Measurements from ENCODE around the gene SATB2. TPM values are rescaled to one million over a fixed set of nuclear protein-coding genes. Genes with fewer than 3 reads are reported as not detected.

The SATB2 gene
- polyA plus RNA-seq, 1 donor from 2014 or later: 0.21 TPM

DNA sequence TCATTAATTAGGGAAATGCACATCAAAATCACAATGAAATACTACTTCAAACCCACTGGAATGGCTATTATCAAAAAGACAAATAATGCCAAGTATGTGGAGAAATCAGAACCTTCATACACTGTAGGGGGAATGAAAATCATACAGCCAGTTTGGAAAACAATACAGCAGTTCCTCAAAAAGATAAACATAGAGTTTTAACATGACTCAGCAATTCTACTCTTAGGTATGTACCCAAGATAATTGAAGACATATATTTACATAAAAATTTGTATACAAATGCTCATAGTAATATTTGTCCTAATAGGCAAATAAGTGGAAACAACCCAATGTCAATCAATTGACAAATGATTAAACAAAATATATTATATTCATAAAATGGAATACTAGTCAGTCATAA lies 45.4 kb upstream of the SATB2 start:
- Histone ChIP-seq H3F3A (ENCODE audit: insufficient read depth, low read length, poor library complexity, severe bottlenecking) (no peaks in the 10 kb centered on the region), H3K27me3 (ENCODE audit: insufficient read depth, low read depth, low read length) (no peaks in the 10 kb centered on the region), H3K79me2 (replicated peaks; ENCODE audit: insufficient read depth, low read length) (no peaks in the 10 kb centered on the region), H3K4me2 (ENCODE audit: low read length) (no peak overlapping the region), H3K4me3 (ENCODE audit: low read length) (no peak overlapping the region), H3K9ac (ENCODE audit: low read length) (no peak overlapping the region), H4K20me1 (ENCODE audit: insufficient read depth) (no peaks in the 10 kb centered on the region), H3K9me3 (ENCODE audit: low read length) (no peaks in the 10 kb centered on the region), H3K27ac (ENCODE audit: low read length) (no peak overlapping the region), H3K36me3 (ENCODE audit: insufficient read depth, low read length) (no peaks in the 10 kb centered on the region), H3K9me2 (ENCODE audit: insufficient read depth, low read length) (no peaks in the 10 kb centered on the region), H2AFZ (ENCODE audit: low read depth, low read length) (no peak overlapping the region)
- TF ChIP-seq POLR2AphosphoS5 (IDR thresholded peaks at IDR 0.05) (no peak), EZH2 (IDR thresholded peaks at IDR 0.05; ENCODE audit: borderline replicate concordance, insufficient read depth, low read length, poor library complexity, severe bottlenecking) (no peak), EP300 (conservative IDR thresholded peaks at IDR 0.05; ENCODE audit: poor library complexity, severe bottlenecking) (no peak), MXI1 (conservative IDR thresholded peaks at IDR 0.05; ENCODE audit: poor library complexity, severe bottlenecking) (no peak), SMC3 (conservative IDR thresholded peaks at IDR 0.05; ENCODE audit: poor library complexity) (no peak), CTCF (IDR thresholded peaks at IDR 0.05; ENCODE audit: poor library complexity, severe bottlenecking) (no peak), TAF1 (IDR thresholded peaks at IDR 0.05; ENCODE audit: low read depth) (no peak), RAD21 (conservative IDR thresholded peaks at IDR 0.05) (no peak)
- TF ChIP-seq, protein P1, sequence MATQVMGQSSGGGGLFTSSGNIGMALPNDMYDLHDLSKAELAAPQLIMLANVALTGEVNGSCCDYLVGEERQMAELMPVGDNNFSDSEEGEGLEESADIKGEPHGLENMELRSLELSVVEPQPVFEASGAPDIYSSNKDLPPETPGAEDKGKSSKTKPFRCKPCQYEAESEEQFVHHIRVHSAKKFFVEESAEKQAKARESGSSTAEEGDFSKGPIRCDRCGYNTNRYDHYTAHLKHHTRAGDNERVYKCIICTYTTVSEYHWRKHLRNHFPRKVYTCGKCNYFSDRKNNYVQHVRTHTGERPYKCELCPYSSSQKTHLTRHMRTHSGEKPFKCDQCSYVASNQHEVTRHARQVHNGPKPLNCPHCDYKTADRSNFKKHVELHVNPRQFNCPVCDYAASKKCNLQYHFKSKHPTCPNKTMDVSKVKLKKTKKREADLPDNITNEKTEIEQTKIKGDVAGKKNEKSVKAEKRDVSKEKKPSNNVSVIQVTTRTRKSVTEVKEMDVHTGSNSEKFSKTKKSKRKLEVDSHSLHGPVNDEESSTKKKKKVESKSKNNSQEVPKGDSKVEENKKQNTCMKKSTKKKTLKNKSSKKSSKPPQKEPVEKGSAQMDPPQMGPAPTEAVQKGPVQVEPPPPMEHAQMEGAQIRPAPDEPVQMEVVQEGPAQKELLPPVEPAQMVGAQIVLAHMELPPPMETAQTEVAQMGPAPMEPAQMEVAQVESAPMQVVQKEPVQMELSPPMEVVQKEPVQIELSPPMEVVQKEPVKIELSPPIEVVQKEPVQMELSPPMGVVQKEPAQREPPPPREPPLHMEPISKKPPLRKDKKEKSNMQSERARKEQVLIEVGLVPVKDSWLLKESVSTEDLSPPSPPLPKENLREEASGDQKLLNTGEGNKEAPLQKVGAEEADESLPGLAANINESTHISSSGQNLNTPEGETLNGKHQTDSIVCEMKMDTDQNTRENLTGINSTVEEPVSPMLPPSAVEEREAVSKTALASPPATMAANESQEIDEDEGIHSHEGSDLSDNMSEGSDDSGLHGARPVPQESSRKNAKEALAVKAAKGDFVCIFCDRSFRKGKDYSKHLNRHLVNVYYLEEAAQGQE (IDR thresholded peaks at IDR 0.05; ENCODE audit: borderline replicate concordance): no peak

- H3K9me2 ChIP-seq (ENCODE audit: insufficient read depth, low read length): no peaks in the 10 kb centered on the region
- TF ChIP-seq CTCF (IDR thresholded peaks at IDR 0.05; ENCODE audit: poor library complexity, severe bottlenecking): no peak
- no peak for TF ChIP-seq SMC3 (conservative IDR thresholded peaks at IDR 0.05; ENCODE audit: poor library complexity)
- TF ChIP-seq, protein P1 (IDR thresholded peaks at IDR 0.05; ENCODE audit: borderline replicate concordance): no peak
- TF ChIP-seq MXI1 (conservative IDR thresholded peaks at IDR 0.05; ENCODE audit: poor library complexity, severe bottlenecking): no peak
- TF ChIP-seq POLR2AphosphoS5 (IDR thresholded peaks at IDR 0.05): no peak
- TF ChIP-seq EZH2 (IDR thresholded peaks at IDR 0.05; ENCODE audit: borderline replicate concordance, insufficient read depth, low read length, poor library complexity, severe bottlenecking): no peak
- no peak for TF ChIP-seq TAF1 (IDR thresholded peaks at IDR 0.05; ENCODE audit: low read depth)
- TF ChIP-seq RAD21 (conservative IDR thresholded peaks at IDR 0.05): no peak
- no peak for TF ChIP-seq EP300 (conservative IDR thresholded peaks at IDR 0.05; ENCODE audit: poor library complexity, severe bottlenecking)
- H3K27ac ChIP-seq (ENCODE audit: low read length): no peak overlapping the region
- H3K4me3 ChIP-seq (ENCODE audit: low read length): no peak overlapping the region
- no peaks in the 10 kb centered on the region for H3K9me3 ChIP-seq (ENCODE audit: low read length)
- no peaks in the 10 kb centered on the region for H3F3A ChIP-seq (ENCODE audit: insufficient read depth, low read length, poor library complexity, severe bottlenecking)
- no peak overlapping the region for H2AFZ ChIP-seq (ENCODE audit: low read depth, low read length)
- H4K20me1 ChIP-seq (ENCODE audit: insufficient read depth): no peaks in the 10 kb centered on the region
- H3K36me3 ChIP-seq (ENCODE audit: insufficient read depth, low read length): no peaks in the 10 kb centered on the region
- no peaks in the 10 kb centered on the region for H3K79me2 ChIP-seq (replicated peaks; ENCODE audit: insufficient read depth, low read length)
- H3K4me2 ChIP-seq (ENCODE audit: low read length): no peak overlapping the region
- no peak overlapping the region for H3K9ac ChIP-seq (ENCODE audit: low read length)
- H3K27me3 ChIP-seq (ENCODE audit: insufficient read depth, low read depth, low read length): no peaks in the 10 kb centered on the region
Observed at GRCh38 chr2:199499005-199499404, 41.3 kb upstream of the SATB2 start.
